ENCODE measurements around the gene MORC1.

The MORC1 gene

GRCh38 chr3:108940166-108940565, 177.8 kb downstream of the MORC1 start:
- no peak overlapping the region for H3K9ac ChIP-seq (ENCODE audit: insufficient read length)
- no peaks in the 10 kb centered on the region for H3K9me3 ChIP-seq (ENCODE audit: low read depth, low read length)
- no peak overlapping the region for H3K27ac ChIP-seq
- DNase-seq (ENCODE audit: low read depth, low spot score) = no peak
- H3K4me3 ChIP-seq = no peak overlapping the region
- TF ChIP-seq EZH2 (IDR thresholded peaks at IDR 0.05) (no peak), POLR2AphosphoS5 (IDR thresholded peaks at IDR 0.05; ENCODE audit: borderline replicate concordance, low read depth, low read length) (no peak), FOXP2 (optimal IDR thresholded peaks at IDR 0.05; ENCODE audit: control extremely low read depth, extremely low read length, insufficient read depth) (no peak)
- H3K36me3 ChIP-seq (ENCODE audit: insufficient read depth, low read length) = no peaks in the 10 kb centered on the region

- Histone ChIP-seq H3K9me3 (ENCODE audit: low read depth, low read length) (no peaks in the 10 kb centered on the region), H3K36me3 (ENCODE audit: insufficient read depth, low read length) (no peaks in the 10 kb centered on the region), H3K4me3 (no peak overlapping the region), H3K27ac (no peak overlapping the region), H3K9ac (ENCODE audit: insufficient read length) (no peak overlapping the region)
- no peak for DNase-seq (ENCODE audit: low read depth, low spot score)
- no peak for TF ChIP-seq EZH2 (IDR thresholded peaks at IDR 0.05)
- TF ChIP-seq POLR2AphosphoS5 (IDR thresholded peaks at IDR 0.05; ENCODE audit: borderline replicate concordance, low read depth, low read length) = no peak
- no peak for TF ChIP-seq FOXP2 (optimal IDR thresholded peaks at IDR 0.05; ENCODE audit: control extremely low read depth, extremely low read length, insufficient read depth)
Observed at GRCh38 chr3:108936924-108937689, 180.8 kb downstream of the MORC1 start.

- no peaks in the 10 kb centered on the region for H3K36me3 ChIP-seq (ENCODE audit: insufficient read depth, low read length)
- no peak for DNase-seq (ENCODE audit: low read depth, low spot score)
- H3K27ac ChIP-seq = no peak overlapping the region
- no peak for TF ChIP-seq POLR2AphosphoS5 (IDR thresholded peaks at IDR 0.05; ENCODE audit: borderline replicate concordance, low read depth, low read length)
- TF ChIP-seq FOXP2 (optimal IDR thresholded peaks at IDR 0.05; ENCODE audit: control extremely low read depth, extremely low read length, insufficient read depth) = no peak
- no peak for TF ChIP-seq EZH2 (IDR thresholded peaks at IDR 0.05)
- H3K4me3 ChIP-seq = no peak overlapping the region
- H3K9ac ChIP-seq (ENCODE audit: insufficient read length) = no peak overlapping the region
- no peaks in the 10 kb centered on the region for H3K9me3 ChIP-seq (ENCODE audit: low read depth, low read length)
Observed at GRCh38 chr3:108931035-108931434, 186.9 kb downstream of the MORC1 start.

- TF ChIP-seq POLR2AphosphoS5 (IDR thresholded peaks at IDR 0.05; ENCODE audit: borderline replicate concordance, low read depth, low read length) (no peak), EZH2 (IDR thresholded peaks at IDR 0.05) (no peak), FOXP2 (optimal IDR thresholded peaks at IDR 0.05; ENCODE audit: control extremely low read depth, extremely low read length, insufficient read depth) (no peak)
- Histone ChIP-seq H3K36me3 (ENCODE audit: insufficient read depth, low read length) (no peaks in the 10 kb centered on the region), H3K9me3 (ENCODE audit: low read depth, low read length) (no peaks in the 10 kb centered on the region), H3K9ac (ENCODE audit: insufficient read length) (no peak overlapping the region), H3K4me3 (no peak overlapping the region), H3K27ac (no peak overlapping the region)
- no peak for DNase-seq (ENCODE audit: low read depth, low spot score)
Observed at GRCh38 chr3:108918866-108919265, 199.1 kb downstream of the MORC1 start.

- peak; percentile 18 for DNase-seq (ENCODE audit: low read depth, low spot score)
- no peak overlapping the region for H3K9ac ChIP-seq (ENCODE audit: insufficient read length)
- TF ChIP-seq EZH2 (IDR thresholded peaks at IDR 0.05) (no peak), FOXP2 (optimal IDR thresholded peaks at IDR 0.05; ENCODE audit: control extremely low read depth, extremely low read length, insufficient read depth) (no peak), POLR2AphosphoS5 (IDR thresholded peaks at IDR 0.05; ENCODE audit: borderline replicate concordance, low read depth, low read length) (no peak)
Observed at GRCh38 chr3:108914774-108915641, 202.9 kb downstream of the MORC1 start.

GRCh38 chr3:108909799-108910198, 208.1 kb downstream of the MORC1 start:
- no peaks in the 10 kb centered on the region for H3K9me3 ChIP-seq (ENCODE audit: low read depth, low read length)
- no peaks in the 10 kb centered on the region for H3K36me3 ChIP-seq (ENCODE audit: insufficient read depth, low read length)
- H3K27ac ChIP-seq = no peak overlapping the region
- no peak overlapping the region for H3K4me3 ChIP-seq
- no peak for DNase-seq (ENCODE audit: low read depth, low spot score)
- no peak for TF ChIP-seq FOXP2 (optimal IDR thresholded peaks at IDR 0.05; ENCODE audit: control extremely low read depth, extremely low read length, insufficient read depth)
- no peak for TF ChIP-seq POLR2AphosphoS5 (IDR thresholded peaks at IDR 0.05; ENCODE audit: borderline replicate concordance, low read depth, low read length)
- TF ChIP-seq EZH2 (IDR thresholded peaks at IDR 0.05) = no peak
- H3K9ac ChIP-seq (ENCODE audit: insufficient read length) = no peak overlapping the region

More at GRCh38 chr3:108914774-108915641, 202.9 kb downstream of the MORC1 start:
- no peak overlapping the region for H3K27ac ChIP-seq
- no peak overlapping the region for H3K4me3 ChIP-seq
- no peaks in the 10 kb centered on the region for H3K9me3 ChIP-seq (ENCODE audit: low read depth, low read length)
- H3K36me3 ChIP-seq (ENCODE audit: insufficient read depth, low read length) = no peaks in the 10 kb centered on the region
